Endothelial cell of umbilical vein (primary cell): Measurements from ENCODE around the gene SLC4A2.

Experiments
- CTCF ChIP-seq, 2 donors: IDR thresholded peaks; 1 replicate in 1 of 2; 2 replicates in 1 of 2; pipeline ENCODE4 v1.5.1; 2011; ENCODE audit warnings: low read length in 2 of 2, mild to moderate bottlenecking in 2 of 2, moderate library complexity in 2 of 2, control low read depth in 1 of 2, inconsistent platforms in 1 of 2, low read depth in 1 of 2; ENCODE audit not compliant: insufficient read depth in 1 of 2; ENCODE audit errors: extremely low read depth in 1 of 2
- EZH2 ChIP-seq: IDR thresholded peaks from 2 replicates; pipeline ENCODE4 v1.6.1; 2012; ENCODE audit warnings: borderline replicate concordance, low read depth, mild to moderate bottlenecking, moderate library complexity, low read length, inconsistent platforms; ENCODE audit not compliant: severe bottlenecking
- MYC ChIP-seq: IDR thresholded peaks from one replicate; pipeline ENCODE4 v1.6.1; 2011; ENCODE audit warnings: mild to moderate bottlenecking, low read depth, low read length
- POLR2A ChIP-seq: IDR thresholded peaks from 2 replicates; pipeline ENCODE4 v1.6.1; 2012; ENCODE audit warnings: low read depth, mild to moderate bottlenecking, control low read depth, low read length
- POLR2AphosphoS5 ChIP-seq: IDR thresholded peaks from 2 replicates; pipeline ENCODE4 v1.6.1; 2012; ENCODE audit warnings: low read depth, mild to moderate bottlenecking, control low read depth, low read length, moderate library complexity; ENCODE audit not compliant: insufficient read depth

- no peak for TF ChIP-seq CTCF (IDR thresholded peaks at IDR 0.05; ENCODE audit: extremely low read depth in 1 of 2, insufficient read depth in 1 of 2, low read depth in 1 of 2, low read length in 2 of 2)
- no peak for TF ChIP-seq POLR2AphosphoS5
- TF ChIP-seq POLR2A = no peak
- no peak for TF ChIP-seq MYC
- no peak for TF ChIP-seq EZH2
Measured at GRCh38 chr7:151032936-151033863, 26.2 kb upstream of the SLC4A2 start.
